Spleen (tissue), 11 donors: ENCODE results near the gene MADD. TPM values are rescaled to one million over a fixed set of nuclear protein-coding genes. Genes with fewer than 3 reads are reported as not detected.
A peak's percentile ranks its signal among the peaks of the same experiment; 100 is the strongest.

Source experiments
- DNase-seq: peaks from one replicate; pipeline ENCODE4 v3.0.0-alpha.2; 2020
- H3K27ac ChIP-seq, 8 donors: fragments of 200-600 bp; sonication (generic) in 7 of 8; 1 replicate in 4 of 8; 2 replicates in 4 of 8; pipeline versions ENCODE4 v1.5.0 to v1.8.0; 2016 to 2021; ENCODE audit warnings: inconsistent platforms in 4 of 8, mild to moderate bottlenecking in 4 of 8, moderate library complexity in 1 of 8
- H3K27me3 ChIP-seq, 7 donors: fragments of 200-600 bp; sonication (generic) in 6 of 7; replicated peaks in 1 of 7; 1 replicate in 4 of 7; 2 replicates in 3 of 7; pipeline versions ENCODE4 v1.5.0 to v1.8.0; 2016 to 2021; ENCODE audit warnings: inconsistent platforms in 3 of 7, mild to moderate bottlenecking in 1 of 7
- H3K36me3 ChIP-seq, 6 donors: fragments of 200-600 bp; sonication (generic) in 5 of 6; 1 replicate in 4 of 6; 2 replicates in 2 of 6; pipeline versions ENCODE4 v1.5.0 to v1.8.0; 2016 to 2021; ENCODE audit warnings: inconsistent platforms in 2 of 6
- H3K4me1 ChIP-seq, 6 donors: fragments of 200-600 bp; sonication (generic) in 5 of 6; 1 replicate in 3 of 6; 2 replicates in 3 of 6; pipeline versions ENCODE4 v1.5.0 to v1.8.0; 2016 to 2021; ENCODE audit warnings: inconsistent platforms in 3 of 6
- H3K4me3 ChIP-seq, 8 donors: fragments of 200-600 bp; sonication (generic) in 7 of 8; 1 replicate in 4 of 8; 2 replicates in 4 of 8; pipeline versions ENCODE4 v1.5.0 to v1.8.0; 2016 to 2021; ENCODE audit warnings: inconsistent platforms in 4 of 8, mild to moderate bottlenecking in 4 of 8, moderate library complexity in 2 of 8
- H3K9me3 ChIP-seq, 8 donors: fragments of 200-600 bp; sonication (generic) in 7 of 8; 1 replicate in 4 of 8; 2 replicates in 4 of 8; pipeline versions ENCODE4 v1.5.0 to v1.8.0; 2016 to 2021; ENCODE audit warnings: inconsistent platforms in 4 of 8
- CTCF ChIP-seq, 11 experiments: fragments of 200-600 bp in 7 of 11; fragments of 450-650 bp in 4 of 11; sonication (generic) in 4 of 11; IDR thresholded peaks in 8 of 11; conservative IDR thresholded peaks in 3 of 11; 1 replicate in 7 of 11; 2 replicates in 4 of 11; pipeline versions ENCODE4 v1.4.0 to v1.8.0; 2016 to 2021; ENCODE audit warnings: antibody characterized with exemption in 11 of 11, inconsistent platforms in 4 of 11, mild to moderate bottlenecking in 1 of 11
- POLR2A ChIP-seq, 3 donors: fragments of 450-650 bp; IDR thresholded peaks; one replicate each; pipeline ENCODE4 v1.5.1; 2017; ENCODE audit warnings: antibody characterized with exemption in 3 of 3, mild to moderate bottlenecking in 1 of 3
- POLR2AphosphoS5 ChIP-seq, 3 donors: sonication (generic); formaldehyde crosslinking; IDR thresholded peaks; one replicate each; pipeline ENCODE4 v1.5.1; 2017; ENCODE audit warnings: antibody characterized with exemption in 3 of 3
- WGBS, 5 donors: extraction: QIAGEN DNeasy Blood & Tissue Kit in 3 of 5; methylation state at CpG; one replicate each; pipeline versions ENCODE4 v1.1.5 to v1.1.7; 2013 to 2018; 5-methylcytosine and 5-hydroxymethylcytosine counted together
- intact Hi-C: fragments of 100-400 bp; cut with DNase I; formaldehyde crosslinking; loops from one replicate; pipeline ENCODE4 v1.15.0; 2023; ENCODE audit warnings: low total_unique reads
- polyA plus RNA-seq, 3 donors: library from polyadenylated mRNA; stranded (reverse); fragments of 200-250 nt; gene quantifications; one replicate each; pipeline ENCODE4 v1.2.1, GENCODE V29; 2013
- total RNA-seq, 7 donors: library from RNA; depleted of rRNA in 3 of 7; stranded (reverse); fragments of >200 nt in 3 of 7; fragmentation: NEBNext Ultra II Directional in 4 of 7; extraction: Animal tissue kit (Norgen Biotek cat#: 25700) in 4 of 7; gene quantifications; one replicate each; pipeline versions ENCODE4 v1.1.0 to v1.2.1, GENCODE V29; 2016 to 2021
- donor health status: healthy with polysubstance abuse.
- donor health status: DM: no; HTN: no; CAD: no; lungs with moderate emphysema.
- donor health status: DM: no; HTN: no; CAD: no.
- donor health status: Bipolar disorder and iron deficiency.
- donor health status: healthy.
- donor health status: DM: no; HTN: no; CAD: no.
- donor health status: DM: yes; HTN: yes; CAD: no.

MADD gene
- total and polyA plus RNA-seq, 10 donors = 15.7 to 82.4 (median 63.3) TPM

- Histone ChIP-seq H3K4me1 (peaks cover 4 to 68% (median 33%) of the 10 kb centered on the region in 6 donors), H3K27ac (peak overlapping the region; percentile 83 to 98 (median 94)), H3K4me3 (peak overlapping the region; percentile 31 to 77 (median 52)), H3K36me3 (peaks cover 0 to 48% (median 17%) of the 10 kb centered on the region in 6 donors), H3K9me3 (no peaks in the 10 kb centered on the region), H3K27me3 (no peaks in the 10 kb centered on the region)
- TF ChIP-seq CTCF (IDR thresholded peaks at IDR 0.05 in 8 of 11, conservative IDR thresholded peaks at IDR 0.05 in 3 of 11) (peak in 2 of 11 experiments; percentile 23 to 40), POLR2A (IDR thresholded peaks at IDR 0.05) (no peak), POLR2AphosphoS5 (IDR thresholded peaks at IDR 0.05) (peak; percentile 48 to 83 (median 59))
- WGBS, 5 donors = 21 to 43% (median 39%) methylated on average over 7 to 14 of the region's 14 CpGs
- intact Hi-C loops = no loop called here
- DNase-seq = peak; percentile 91
These were observed 106.8 kb downstream of the MADD start for GRCh38 chr11:47376525-47377371.

- Histone ChIP-seq H3K36me3 (peaks cover 0 to 48% (median 13%) of the 10 kb centered on the region in 6 donors), H3K27me3 (no peaks in the 10 kb centered on the region), H3K27ac (peak overlapping the region; percentile 83 to 98 (median 94)), H3K9me3 (no peaks in the 10 kb centered on the region), H3K4me1 (peaks cover 4 to 63% (median 34%) of the 10 kb centered on the region in 6 donors), H3K4me3 (peak overlapping the region; percentile 31 to 77 (median 52))
- DNase-seq = peak; percentile 87
- TF ChIP-seq POLR2A (IDR thresholded peaks at IDR 0.05) = no peak
- TF ChIP-seq POLR2AphosphoS5 (IDR thresholded peaks at IDR 0.05) = no peak
- no peak for TF ChIP-seq CTCF (IDR thresholded peaks at IDR 0.05 in 8 of 11, conservative IDR thresholded peaks at IDR 0.05 in 3 of 11)
- intact Hi-C loops = no loop called here
- WGBS, 5 donors = 28 to 48% (median 42%) methylated on average over 5 of the region's 5 CpGs
These were observed 107.7 kb downstream of the MADD start for GRCh38 chr11:47377571-47378009.

- Histone ChIP-seq H3K4me1 (peaks cover 4 to 63% (median 36%) of the 10 kb centered on the region in 6 donors), H3K27ac (peak within 1 kb of the TSS; percentile 83 to 98 (median 94)), H3K36me3 (peaks cover 0 to 48% (median 10%) of the 10 kb centered on the region in 6 donors), H3K4me3 (peak within 1 kb of the TSS; percentile 31 to 77 (median 52)), H3K9me3 (no peaks in the 10 kb centered on the region), H3K27me3 (no peaks in the 10 kb centered on the region)
- peak; percentile 88 to 90 (median 88) for TF ChIP-seq POLR2AphosphoS5 (IDR thresholded peaks at IDR 0.05)
- peak in 1 of 11 experiments; percentile 7 for TF ChIP-seq CTCF (IDR thresholded peaks at IDR 0.05 in 8 of 11, conservative IDR thresholded peaks at IDR 0.05 in 3 of 11)
- peak in 1 of 3 donors; percentile 86 for TF ChIP-seq POLR2A (IDR thresholded peaks at IDR 0.05)
- peak; percentile 96 for DNase-seq
- WGBS, 5 donors = 25 to 36% (median 33%) methylated on average over 16 to 31 of the region's 31 CpGs
- intact Hi-C loops = no loop called here
These were observed 108.3 kb downstream of the MADD start, which contains the start of gene SPI1 for GRCh38 chr11:47378010-47378835. SPI1 (minus strand) TSS chr11:47378547; CDS start chr11:47378353, 194 bp downstream.
